DMS114 treated with DMSO at 0.1 percent for 48 hours (cell line): ENCODE measurements around the gene C6orf118.

ENCODE experiments used
- DNase-seq: peaks from one replicate; lab custom pipeline; 2025; ENCODE audit not compliant: unreplicated experiment; lab: John Stamatoyannopoulos, UW

The C6orf118 gene

GRCh38 chr6:165245287-165245686 lies 64.1 kb downstream of the C6orf118 start:
- DNase-seq, result no peak

DNA sequence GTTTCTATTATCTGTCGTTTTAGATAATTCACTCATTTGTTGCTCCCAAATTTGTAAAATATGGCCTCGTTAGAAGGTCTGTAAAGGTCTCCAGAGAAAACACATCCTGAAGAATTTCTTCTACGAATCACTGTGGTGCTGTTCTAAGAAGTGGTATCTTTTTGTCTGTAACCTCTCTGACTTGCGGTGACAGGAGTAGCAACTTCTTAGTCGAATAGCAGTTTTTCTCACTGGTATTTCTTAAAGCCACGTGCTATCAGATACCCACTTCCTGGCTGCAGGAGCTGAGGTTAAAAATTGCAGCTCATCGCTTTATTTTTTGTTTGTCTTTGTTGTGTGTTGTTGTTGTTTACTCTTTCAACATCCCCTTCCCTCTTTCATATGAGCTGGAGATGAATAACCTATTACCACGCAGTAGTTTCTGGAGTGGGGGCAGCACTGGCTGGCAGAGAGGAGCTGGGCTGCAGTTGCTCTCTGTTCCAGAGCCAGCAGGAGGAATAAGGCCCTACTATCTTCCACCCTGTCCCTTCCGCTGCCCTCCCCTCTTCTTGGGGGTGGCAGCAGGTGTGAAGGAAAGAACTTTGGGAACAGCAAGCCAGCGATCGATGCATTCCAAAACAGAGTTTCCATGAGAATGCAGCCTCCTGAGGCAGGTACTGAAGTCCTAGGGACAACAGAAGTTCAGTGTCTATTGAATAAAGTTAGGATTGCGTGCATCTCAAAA lies 64.7 kb downstream of the C6orf118 start:
- DNase-seq, result no peak

DNA sequence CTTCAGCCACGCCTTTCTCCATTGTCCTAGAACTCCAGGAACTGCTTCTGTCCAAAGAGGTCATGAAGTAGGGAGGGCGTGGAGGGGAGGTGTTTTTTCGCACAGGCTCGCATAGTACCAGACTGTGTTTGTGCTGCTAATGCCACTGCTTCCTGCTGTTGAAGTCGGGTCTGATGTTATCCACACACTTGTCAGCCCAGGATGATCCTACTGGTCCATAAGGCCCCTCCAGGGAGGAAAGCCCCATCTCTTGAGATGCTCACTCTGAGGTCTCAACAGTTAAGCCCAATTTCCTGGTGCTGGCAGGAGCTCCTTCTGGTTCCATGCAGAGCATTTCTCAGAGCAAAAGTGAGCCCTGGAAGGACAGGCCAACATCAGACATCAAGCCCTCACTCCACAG lies 65.6 kb downstream of the C6orf118 start:
- no peak for DNase-seq

DNA sequence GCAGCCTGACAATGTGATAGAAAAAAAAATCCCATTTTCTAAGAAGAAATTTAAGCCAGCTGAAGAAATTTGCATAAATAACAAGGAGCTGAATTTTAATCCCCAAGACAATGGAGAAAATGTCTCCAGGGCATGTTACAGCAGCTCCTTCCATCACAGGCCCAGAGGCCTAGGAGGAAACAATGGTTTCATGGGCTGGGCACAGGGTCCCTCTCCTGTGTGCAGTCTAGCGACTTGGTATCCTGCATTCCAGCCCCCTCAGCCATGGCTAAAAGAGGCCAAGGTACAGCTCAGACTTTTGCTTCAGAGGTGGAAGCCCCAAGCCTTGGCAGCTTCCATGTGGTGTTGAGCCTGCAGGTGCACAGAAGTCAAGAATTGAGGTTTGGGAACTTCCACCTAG lies 73.1 kb downstream of the C6orf118 start:
- no peak for DNase-seq

GRCh38 chr6:165232731-165233488 lies 76.5 kb downstream of the C6orf118 start:
- DNase-seq, result no peak

DNA sequence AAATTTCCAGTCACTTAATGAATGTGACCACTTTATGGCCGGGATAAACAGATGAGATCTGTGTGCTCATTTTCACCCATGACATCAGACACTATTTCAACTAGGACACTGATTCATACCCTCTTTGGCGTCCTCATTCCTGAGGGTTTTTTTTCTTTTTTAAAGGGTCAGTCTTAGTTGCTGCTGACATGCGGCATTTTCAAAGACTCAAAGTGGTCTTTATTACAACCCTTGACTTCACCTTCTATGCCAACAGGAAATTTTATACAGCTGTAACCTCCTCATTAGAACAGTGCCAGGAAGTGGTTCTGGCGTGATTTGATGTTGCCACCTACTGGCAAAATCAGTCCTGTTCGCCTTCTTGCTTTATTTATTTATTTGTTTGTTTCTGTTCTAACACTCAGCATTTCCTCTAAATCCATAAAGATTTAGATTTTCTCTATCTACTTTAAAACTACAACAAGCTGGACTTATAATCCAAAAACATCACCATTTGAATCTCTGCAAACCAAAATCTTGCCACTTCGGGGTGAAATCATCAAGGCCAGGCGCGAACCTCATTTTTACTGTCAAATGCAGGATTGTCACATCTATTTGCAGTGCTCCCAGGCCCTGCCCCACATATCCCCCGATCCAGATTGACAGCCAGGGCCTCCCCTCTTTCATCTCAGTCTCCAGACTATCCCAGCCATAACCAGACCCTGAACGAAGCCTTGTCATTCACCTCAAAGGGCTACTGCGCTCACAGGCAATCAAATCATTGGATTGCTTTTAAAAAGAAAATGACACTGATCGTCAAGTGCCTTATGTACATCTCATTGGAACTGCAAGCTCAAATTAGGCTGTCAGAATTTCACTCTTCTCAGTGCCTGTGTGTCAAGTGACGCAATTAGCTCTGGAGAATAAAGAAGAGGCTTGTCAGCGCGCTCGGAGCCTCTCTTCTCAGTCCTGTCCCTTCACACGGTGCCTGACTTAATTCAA lies 77.5 kb downstream of the C6orf118 start:
- peak; percentile 14 for DNase-seq

GRCh38 chr6:165231177-165231576 lies 78.2 kb downstream of the C6orf118 start:
- no peak for DNase-seq
